Right ventricle myocardium inferior (tissue), 1 donor: ENCODE measurements around the gene ABCA7. TPM values are rescaled to one million over a fixed set of nuclear protein-coding genes. Genes with fewer than 3 reads are reported as not detected.

Experiments
- ATAC-seq: fragments of 200-7000 bp; cut with Tn5 transposase; one replicate; pipeline ENCODE4 v1.9.1; 2020; ENCODE audit warnings: mild to moderate bottlenecking, moderate library complexity
- DNase-seq: peaks from one replicate; pipeline ENCODE4 v3.0.0; 2021; ENCODE audit errors: missing footprints
- intact Hi-C: fragments of 100-400 bp; cut with DNase I; formaldehyde crosslinking; loops from one replicate; pipeline ENCODE4 v1.11.0; 2022
- total RNA-seq: library from RNA; stranded (reverse); fragmentation: NEBNext Ultra II Directional; extraction: Animal tissue kit (Norgen Biotek cat#: 25700); gene quantifications from one replicate; pipeline ENCODE4 v1.2.1, GENCODE V29; 2021
- donor health status: DM: no; HTN: yes; CAD: no; lungs with severe emphysema.

The ABCA7 gene
- total RNA-seq, 1 donor from 2014 or later = 7.7 TPM

- intact Hi-C loops = no loop called here
- peak; percentile 40 for ATAC-seq
- peak; percentile 97 for DNase-seq
Measured at GRCh38 chr19:1074544-1075283, 34.8 kb downstream of the ABCA7 start.

GRCh38 chr19:1076046-1076386 lies 36.1 kb downstream of the ABCA7 start:
- DNase-seq (peak; percentile 31), ATAC-seq (no peak)
- intact Hi-C loops = no loop called here

GRCh38 chr19:1076951-1077350 lies 37.0 kb downstream of the ABCA7 start:
- ATAC-seq (no peak), DNase-seq (peak; percentile 90)
- intact Hi-C loops = no loop called here

GRCh38 chr19:1079566-1080111 lies 39.7 kb downstream of the ABCA7 start:
- intact Hi-C loops = no loop called here
- DNase-seq (peak; percentile 53), ATAC-seq (no peak)

- intact Hi-C loops = no loop called here
- no peak for ATAC-seq
- DNase-seq = peak; percentile 69
Measured at GRCh38 chr19:1080360-1081161, 40.7 kb downstream of the ABCA7 start.

- DNase-seq (peak; percentile 72), ATAC-seq (no peak)
- intact Hi-C loops = no loop called here
Measured at GRCh38 chr19:1081301-1082164, 41.6 kb downstream of the ABCA7 start.

- DNase-seq = peak; percentile 68
- intact Hi-C loops = no loop called here
- peak; percentile 44 for ATAC-seq
Measured at GRCh38 chr19:1082165-1082927, 42.4 kb downstream of the ABCA7 start.

GRCh38 chr19:1082928-1083816 lies 43.3 kb downstream of the ABCA7 start:
- intact Hi-C loops = no loop called here

GRCh38 chr19:1084024-1084868 lies 44.3 kb downstream of the ABCA7 start:
- ATAC-seq (no peak), DNase-seq (peak; percentile 48)
- intact Hi-C loops = no loop called here

More at GRCh38 chr19:1082928-1083816, 43.3 kb downstream of the ABCA7 start:
- peak; percentile 67 for DNase-seq
- ATAC-seq = no peak

GRCh38 chr19:1085053-1085658 lies 45.2 kb downstream of the ABCA7 start:
- DNase-seq = peak; percentile 4
- intact Hi-C loops = no loop called here
- ATAC-seq = no peak

GRCh38 chr19:1085676-1086442 lies 46.0 kb downstream of the ABCA7 start:
- no peak for ATAC-seq
- intact Hi-C loops = no loop called here
- peak; percentile 59 for DNase-seq

GRCh38 chr19:1086613-1087012 lies 46.7 kb downstream of the ABCA7 start:
- DNase-seq = peak; percentile 39
- ATAC-seq = no peak
- intact Hi-C loops = no loop called here

GRCh38 chr19:1087813-1088415 lies 48.0 kb downstream of the ABCA7 start:
- intact Hi-C loops = no loop called here
- ATAC-seq (peak; percentile 64), DNase-seq (peak; percentile 88)

- intact Hi-C loops = no loop called here
- DNase-seq (peak; percentile 72), ATAC-seq (peak; percentile 29)
Measured at GRCh38 chr19:1088416-1089010, 48.6 kb downstream of the ABCA7 start.
